ENCODE measurements around the gene SSH2.
"Not testable (repeated sequence)": the region's sequence is repeated elsewhere in the genome, so short reads cannot be mapped to it uniquely, and the experiment has no call there.

The SSH2 gene

DNA sequence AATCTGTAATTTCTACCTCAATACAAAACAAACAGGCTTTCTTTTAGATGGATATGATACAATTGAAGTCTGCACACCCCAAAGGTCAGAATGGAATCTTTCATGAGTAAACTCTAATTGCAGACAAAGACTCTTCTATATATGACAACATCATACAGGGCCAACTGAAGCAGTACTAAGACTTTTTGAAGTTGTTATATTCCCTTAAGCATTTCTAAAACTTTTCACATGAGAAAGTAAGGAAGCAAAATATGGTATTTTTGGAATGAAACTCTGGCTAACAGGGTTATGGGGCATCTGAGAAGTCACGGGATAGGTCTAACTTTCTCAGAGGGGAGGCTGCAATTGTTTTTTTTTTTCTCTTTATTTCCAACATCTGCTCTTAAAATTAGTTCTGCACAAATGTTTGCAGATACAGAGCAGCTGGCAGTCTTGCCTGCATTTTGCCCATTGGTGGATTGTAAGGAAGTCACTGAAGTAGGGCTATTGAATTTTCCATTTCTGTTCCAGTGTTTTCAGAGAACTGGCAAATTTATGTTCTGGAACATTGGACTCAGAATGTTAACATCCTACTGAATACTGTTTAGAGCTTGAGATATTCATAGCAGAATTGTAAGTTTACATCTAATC lies 59.1 kb downstream of the SSH2 start:
- no peak for DNase-seq

DNA sequence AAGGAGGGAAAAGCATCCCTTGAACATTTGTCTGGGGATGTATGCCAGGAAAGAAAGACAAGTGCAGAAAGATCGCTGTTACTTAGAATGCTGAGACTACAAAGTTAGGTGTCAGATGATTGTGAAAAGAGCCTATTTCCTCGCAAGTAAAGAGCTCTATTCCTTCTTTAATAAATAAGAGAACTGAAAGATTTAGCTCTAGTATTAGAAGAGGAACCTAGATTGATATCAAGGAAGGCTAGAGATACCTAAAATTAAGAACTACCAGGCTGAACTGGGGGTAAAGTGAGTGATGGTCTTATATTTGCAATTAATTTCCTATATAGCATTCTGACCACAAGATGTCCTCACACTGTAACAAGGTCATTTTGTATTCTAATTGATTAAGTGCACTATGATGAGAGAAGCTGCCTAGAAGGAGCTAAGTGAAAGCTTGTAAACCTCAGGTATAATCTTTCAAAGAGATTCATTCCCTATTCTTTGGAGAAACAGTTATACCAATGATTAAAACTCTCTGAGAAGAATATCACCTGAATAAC lies 62.3 kb downstream of the SSH2 start:
- no peak for DNase-seq

DNA sequence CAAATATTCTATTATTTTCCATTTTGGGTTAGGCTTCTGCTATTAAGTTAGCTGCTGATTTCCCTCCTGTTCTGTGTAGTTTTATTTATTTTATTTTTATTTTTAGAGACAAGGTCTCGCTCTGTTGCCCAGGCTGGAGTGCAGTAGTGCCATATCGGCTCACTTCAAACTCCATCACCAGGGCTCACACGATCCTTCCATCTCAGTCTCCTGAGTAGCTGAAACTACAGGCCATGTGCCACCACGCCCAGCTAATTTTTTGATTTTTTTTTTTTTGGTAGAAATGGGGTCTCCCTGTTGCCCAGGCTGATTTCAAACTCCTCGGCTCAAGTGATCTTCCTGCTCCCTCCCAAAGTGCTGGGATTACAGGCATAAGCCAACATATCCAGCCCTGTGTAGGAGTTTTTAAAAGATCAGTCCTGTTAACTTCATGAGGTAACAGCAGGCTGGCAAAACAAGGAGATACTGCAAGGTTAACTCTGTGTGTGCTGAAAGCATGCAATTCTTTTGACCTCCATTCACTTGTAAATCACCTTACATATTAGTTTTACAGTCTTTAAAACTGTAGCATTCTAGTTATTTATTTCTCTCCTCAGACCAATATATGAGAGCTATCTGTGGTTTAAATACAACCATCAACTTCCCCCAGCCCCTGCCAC lies 63.2 kb downstream of the SSH2 start:
- no peak for DNase-seq

DNA sequence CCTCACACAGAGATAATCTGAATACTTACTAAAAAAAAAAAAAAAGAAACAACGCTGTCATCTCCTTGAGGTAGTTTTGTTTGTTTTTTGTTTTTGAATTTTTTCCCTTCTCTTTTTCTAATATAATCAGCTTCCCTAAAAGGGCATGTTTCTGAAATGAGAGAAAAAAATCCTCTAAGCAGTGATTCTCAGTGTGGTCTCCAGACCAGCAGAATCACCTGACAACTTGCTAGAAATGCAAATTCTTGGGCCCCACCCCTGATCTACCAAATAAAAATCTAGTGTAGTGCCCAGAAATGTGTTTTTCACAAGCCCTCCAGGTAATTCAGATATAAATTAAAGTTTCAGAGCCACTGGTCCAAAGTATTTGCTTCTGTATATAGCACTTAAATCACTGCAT lies 65.4 kb downstream of the SSH2 start:
- no peak for DNase-seq

DNA sequence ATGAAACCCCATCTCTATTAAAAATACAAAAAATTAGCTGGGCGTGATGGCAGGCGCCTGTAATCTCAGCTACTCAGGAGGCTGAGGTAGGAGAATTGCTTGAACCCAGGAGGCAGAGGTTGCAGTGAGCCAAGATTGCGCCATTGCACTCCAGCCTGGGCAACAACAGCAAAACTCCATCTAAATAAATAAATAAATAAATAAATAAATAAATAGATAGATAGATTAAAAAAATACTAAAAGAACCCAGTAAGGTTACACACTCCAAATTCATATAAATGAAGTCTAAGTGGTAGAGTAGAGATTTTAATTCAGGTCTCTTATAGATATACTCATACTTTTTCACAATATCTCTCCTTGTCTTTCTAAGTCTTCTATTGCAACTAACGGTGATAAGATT lies 65.9 kb downstream of the SSH2 start:
- DNase-seq: not testable (repeated sequence)

DNA sequence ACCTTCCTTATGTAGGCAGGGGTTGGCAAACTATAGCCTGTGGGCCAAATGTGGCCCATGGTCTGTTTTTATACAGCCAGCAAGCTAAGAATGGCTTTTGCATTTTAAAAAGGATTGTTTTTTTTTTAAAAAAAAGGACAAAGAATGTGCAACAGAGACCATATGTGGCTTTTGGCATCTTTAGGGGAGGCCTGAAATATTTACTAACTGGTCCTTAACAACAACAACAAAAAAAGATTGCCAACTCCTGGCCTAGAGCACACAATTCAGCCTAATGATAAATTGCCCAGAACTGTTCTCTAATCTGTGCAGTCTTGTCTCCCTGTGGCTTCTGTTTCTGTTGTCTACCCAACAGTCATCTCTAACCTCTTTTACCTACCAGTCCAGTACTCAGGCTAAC lies 67.1 kb downstream of the SSH2 start:
- DNase-seq: no peak

DNA sequence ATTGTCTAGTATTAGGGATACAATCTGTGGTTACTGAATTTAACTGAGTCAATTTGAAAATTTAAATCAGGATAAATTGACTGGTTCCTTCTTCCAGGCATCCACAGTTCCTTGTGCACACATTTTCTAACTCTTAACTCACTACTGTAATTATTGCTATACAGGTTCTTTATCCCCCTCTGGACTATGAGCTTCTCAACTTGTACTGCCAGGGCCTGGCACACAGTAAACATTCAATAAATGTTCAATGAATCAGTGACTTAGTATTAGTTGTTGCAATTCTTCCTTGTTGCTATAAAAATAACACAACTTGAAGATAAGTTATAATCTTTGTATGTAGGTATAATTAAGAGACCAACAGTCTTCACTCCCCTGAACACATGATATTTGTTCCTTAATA lies 67.9 kb downstream of the SSH2 start:
- no peak for DNase-seq

DNA sequence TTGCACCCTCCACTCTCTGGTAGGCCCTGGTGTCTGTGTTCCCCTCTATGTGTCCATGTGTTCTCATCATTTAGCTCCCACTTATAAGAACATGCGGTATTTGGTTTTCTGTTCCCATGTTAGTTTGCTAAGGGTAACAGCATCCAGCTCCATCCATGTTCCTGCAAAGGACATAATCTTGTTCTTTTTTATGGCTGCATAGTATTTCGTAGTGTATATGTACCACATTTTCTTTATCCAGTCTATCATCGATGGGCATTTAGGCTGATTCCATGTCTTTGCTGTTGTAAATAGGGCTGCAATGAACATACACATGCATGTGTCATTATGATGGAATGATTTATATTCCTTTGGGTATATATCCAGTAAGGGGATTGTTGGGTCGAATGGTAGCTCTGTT lies 70.6 kb downstream of the SSH2 start:
- not testable (repeated sequence) for DNase-seq

DNA sequence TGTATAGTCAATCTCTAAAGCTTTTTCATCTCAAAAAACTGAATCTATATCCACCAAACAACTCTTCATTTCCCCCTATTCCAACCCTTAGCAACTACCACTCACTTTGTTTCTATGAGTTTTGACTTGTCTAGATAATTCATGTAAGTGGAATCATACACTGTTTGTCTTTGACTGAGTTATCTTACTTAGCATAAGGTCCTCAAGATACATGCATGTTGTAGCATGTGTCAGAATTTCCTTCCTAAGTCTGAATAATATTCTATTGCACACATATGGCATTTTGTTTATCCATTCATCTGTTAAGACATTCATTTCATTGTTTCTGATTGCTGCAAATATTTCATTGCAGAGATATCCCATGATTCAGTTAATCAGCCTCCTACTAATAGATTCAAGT lies 72.2 kb downstream of the SSH2 start:
- DNase-seq: no peak

DNA sequence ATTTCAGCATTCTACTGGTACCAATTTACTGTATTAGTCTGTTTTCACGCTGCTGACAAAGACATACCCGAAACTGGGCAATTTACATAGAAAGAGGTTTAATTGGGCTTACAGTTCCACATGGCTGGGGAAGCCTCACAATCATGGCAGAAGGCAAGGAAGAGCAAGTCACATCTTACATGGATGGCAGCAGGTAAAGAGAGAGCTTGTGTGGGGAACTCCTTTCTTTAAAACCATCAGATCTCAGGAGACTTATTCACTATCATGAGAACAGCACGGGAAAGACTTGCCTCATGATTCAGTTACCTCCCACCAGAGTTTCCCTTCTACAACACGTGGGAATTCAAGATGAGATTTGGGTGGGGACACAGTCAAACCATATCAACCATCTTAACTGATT lies 72.9 kb downstream of the SSH2 start:
- not testable (repeated sequence) for DNase-seq

DNA sequence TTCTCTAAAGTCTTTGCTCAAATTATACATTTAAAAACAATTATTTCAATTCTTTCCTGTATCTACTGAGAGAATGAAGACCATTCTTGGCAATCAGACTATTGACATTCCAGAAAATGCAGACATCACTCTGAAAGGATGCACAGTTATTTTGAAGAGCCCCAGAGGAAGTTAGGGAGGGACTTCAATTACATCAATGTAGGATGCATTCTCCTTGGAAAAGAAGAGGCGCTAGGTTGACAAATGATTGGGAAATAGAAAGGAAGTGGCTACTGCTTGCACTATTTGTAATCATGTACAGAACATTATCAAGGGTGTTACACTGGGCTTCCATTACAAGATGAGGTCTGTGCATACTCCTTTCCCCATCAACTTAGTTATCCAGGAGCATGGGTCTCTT lies 74.3 kb downstream of the SSH2 start:
- no peak for DNase-seq

DNA sequence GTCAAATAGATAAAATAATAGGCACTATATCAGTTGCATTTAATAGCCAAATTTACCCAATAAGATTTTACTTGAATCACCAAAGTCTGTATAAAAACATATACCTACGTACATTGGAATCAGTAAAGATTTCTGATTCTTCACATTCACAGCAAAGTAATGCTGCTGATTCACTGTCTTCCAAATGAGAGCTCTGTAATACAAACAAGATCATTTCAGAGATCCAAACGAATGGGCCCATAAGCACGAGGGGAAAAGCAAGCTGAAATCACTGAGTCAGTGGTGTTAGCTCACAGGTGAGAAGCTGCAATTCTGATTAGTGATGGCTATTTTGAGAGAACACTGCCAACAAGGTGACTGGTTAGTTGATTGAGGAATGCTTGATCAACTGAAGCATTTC lies 81.3 kb downstream of the SSH2 start:
- DNase-seq: no peak

DNA sequence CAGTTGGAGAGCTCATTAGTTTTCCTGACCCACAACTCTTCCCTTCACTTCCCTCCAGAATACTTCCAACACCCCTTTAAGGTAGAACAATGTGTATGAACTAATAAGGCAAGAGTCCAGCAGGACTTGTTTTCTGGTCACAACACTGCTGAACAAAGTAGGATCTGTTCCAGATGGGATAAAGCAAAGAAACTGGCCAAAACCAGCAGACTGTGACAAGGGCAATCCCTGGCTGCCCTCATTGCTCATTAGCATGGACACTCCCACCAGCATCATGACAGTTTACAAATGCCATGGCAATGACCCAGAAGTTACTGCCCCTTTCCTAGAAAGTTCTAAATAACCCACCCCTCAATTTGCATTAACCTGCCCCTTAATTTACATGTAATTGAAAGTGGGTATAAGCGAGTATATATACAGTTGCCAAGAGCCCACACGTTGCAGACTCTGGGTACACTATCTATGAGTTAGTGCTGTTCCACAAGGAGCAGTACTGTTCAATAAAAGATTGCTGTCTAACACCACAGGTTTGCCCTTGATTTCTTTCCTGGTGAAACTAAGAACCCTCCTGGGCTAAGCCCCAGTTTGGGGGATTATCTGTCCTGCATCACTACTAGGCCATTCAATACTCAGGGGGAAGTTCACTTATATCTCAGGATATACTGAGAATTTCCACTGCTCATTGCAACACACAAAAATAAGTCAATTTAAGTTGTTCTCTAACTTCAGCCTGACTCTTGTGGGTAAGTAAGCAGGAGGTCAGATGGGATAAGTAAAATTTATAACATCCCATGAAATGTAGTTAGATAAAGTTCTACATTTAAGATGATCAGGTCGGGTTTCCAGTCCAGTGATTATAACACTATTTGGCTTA lies 82.3 kb downstream of the SSH2 start:
- DNase-seq: no peak

DNA sequence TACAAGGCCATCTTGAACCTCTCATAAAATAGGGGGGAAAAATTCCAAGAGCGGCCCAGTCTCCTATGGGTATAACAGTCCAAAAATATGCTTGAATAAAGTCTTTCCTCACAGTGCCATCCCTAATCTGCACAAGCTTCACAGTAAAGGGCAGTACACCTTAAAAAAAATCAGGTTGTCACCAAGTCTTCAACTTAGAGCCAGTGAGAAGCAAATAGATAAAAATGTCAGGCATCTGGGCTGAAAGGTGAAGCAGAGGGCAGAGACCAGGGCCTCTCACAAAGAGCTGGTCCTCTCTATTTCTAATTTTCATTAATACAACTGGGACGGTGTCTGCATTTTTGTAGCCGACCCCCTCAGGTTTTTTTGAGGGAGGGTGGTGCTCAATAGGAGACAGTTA lies 82.9 kb downstream of the SSH2 start:
- no peak for DNase-seq

DNA sequence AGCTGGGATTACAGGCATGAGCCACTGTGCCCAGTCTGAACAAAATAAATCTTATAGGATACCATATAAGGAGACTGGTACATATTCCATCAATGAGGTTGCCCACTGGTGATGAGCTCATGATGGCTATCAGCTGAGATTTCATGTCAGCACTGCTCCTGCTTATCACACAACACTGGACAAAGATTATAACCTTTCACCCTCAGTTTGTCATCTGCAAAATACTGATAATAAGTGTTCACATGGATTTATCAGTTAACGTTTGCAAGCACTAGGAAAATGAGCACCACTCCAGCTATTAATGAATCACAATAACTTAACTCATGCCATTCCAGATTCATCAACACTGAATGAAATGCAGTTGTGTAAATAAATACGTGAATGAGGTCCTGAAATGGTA lies 83.7 kb downstream of the SSH2 start:
- DNase-seq: no peak

DNA sequence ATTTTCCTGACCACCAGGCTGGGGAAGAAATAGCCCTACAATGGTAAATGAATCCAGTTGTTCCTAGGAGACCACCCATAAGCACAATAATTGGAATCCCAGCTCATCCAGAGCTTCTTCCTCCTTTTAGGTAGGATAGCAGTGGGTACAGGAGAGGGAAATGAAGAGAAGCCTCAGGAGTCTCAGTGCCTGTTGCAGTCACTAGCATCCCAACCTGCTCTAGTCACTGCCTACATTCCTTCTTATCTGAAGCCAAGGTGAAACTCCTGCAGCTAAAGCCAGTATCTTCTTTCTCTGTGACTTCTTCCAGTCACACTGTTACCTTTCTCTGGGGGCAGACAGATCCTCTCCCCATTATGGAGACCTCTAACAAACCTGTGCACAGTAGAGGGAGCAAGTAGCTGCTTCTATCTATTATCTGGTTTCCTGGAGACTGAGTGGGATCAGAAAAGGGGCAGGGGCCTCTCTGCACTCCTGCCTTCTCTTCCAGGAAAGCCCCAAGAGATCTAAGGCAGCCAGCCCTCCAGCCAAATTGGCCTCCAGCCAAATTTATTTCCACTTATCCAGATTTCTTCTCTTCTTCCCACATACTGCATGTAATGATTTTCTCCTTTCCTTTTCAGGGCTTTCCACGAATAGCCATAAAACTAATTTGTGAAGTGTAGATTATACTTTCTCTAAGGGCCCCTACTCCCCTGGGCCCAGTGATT lies 85.5 kb downstream of the SSH2 start:
- no peak for DNase-seq

DNA sequence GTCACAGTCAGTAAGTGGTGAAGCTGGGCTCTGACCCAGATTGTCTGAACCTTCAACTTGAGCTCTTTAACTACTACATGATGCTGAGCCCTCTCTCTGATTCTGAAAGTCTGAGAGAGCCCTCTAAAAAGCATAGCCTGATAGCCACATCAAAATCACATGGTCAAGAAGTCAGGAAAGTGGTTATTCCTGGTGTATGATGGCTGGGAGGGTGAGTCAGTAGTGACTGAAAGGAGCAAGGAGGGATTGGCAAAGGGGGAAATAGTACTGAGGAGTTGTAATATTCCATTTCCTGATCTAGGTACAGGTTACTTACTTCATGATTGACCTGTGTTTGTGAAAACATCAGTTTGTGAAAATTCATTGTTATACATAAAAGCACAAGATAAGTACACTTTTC lies 89.1 kb downstream of the SSH2 start:
- no peak for DNase-seq

DNA sequence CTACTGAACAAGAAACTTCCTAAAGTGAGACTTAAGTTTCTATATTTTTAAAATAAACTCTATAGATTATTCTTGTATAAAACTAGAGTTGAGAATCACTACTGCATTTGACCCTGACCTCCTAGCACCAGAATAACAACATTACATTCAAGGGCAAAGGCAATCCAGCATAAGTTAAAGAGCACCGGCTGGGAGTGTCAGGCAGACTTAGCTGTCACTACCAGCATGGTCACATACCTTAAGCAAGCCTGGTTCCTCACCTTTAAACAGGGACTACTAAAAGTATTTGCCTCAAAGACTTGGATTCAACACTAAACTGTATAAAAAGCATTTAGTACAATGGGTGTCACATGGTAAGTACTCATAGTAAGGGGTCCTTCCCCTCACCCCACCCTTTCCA lies 90.4 kb downstream of the SSH2 start:
- no peak for DNase-seq

DNA sequence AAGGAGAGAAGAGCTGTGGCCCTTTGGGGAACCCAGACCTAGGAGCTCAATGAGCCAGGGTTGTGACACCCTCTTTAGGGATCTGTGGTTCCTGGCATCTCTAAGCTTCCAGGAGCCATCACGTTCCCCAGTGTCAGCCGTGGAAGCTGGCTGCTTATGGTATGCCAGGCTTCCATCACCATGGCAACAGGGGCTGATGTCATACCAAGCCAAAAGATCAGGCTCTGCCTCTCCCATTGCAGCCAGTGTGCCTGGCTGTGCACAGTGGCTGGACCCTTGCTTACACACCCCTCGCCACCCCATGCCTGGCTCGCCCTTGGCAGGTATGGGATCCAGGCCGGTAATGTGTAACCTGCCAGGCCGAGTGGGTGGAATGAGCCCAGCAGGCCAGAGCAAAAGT lies 91.1 kb downstream of the SSH2 start:
- DNase-seq: no peak

DNA sequence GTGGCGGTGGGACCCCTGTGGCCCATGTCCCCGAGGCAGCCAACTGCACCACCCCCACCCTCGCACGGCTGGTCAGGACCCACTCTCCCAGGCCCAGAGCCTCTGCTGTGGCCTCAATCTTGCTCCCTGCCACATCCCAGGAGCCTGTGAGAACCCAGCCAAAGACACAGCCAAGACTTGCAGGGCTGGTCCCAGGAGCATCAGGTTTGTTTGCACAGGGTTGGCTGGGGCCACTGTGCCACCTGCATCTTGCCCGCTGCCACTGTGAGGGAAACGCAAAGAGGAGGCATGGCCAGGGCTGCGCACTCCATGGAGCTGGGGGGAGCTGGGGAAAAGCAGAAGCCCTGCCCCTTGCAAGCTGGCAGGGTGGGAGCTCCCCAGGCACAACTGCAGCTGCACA lies 92.5 kb downstream of the SSH2 start:
- DNase-seq: no peak

DNA sequence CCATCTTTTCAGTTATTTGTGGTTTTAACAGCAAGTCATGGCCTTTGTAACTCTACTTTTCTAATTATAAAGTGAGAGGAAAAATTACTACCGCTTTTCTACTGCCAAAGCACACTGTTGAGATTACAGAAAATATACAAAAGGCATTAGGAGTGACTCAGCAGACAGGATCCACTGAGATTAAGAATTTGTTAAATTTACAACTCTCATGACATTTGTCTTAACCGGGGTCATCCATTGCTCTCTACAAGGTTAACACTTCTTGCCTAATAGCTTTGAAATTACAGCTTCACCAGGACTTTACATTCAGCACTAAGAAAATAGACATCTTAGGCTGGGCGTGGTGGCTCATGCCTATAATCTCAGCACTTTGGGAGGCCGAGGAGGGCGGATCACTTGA lies 93.4 kb downstream of the SSH2 start:
- no peak for DNase-seq

DNA sequence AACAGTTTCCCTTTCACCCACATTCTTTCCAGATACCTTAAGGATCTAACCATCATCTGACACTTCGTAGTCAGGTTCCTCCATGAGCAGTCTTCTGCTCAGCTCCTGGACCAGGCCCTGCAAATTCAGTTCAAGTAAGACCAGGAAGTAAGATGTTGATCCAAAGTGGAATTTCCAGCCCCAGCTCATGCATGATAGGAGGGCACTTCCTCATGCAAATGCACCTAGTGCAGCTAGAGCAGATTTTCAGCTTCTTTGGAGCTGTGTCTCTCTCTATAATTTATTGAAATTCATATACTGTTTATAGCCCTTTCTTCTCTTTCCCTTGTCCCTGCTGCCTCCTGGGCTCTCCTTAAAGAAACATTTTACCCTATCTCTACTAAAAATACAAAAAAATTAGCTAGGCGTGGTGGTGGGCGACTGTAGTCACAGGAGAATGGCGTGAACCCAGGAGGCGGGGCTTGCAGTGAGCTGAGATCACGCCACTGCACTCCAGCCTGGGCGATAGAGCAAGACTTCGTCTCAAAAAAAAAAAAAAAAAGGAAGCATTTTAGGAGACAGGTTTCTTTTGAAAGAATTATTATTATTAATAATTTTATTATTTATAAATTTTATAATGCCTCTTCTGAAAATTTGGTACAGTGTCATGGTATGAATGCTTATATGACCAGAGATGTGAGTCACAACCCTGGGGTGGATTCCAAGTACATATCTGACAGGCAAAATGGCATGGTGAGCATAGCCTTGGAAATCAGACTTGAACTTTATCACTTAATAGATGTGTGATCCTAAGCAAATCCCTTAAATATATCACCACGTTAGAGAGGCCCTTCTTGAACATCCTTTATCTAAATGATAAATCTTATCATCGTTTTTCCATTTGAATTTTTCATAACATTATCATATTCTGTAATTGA lies 94.3 kb downstream of the SSH2 start:
- DNase-seq: no peak
